GM19468 (cell line): ENCODE results near the gene ZFHX3.

Experiments
- ATAC-seq: cut with Tn5 transposase; IDR thresholded peaks from one replicate; pipeline ENCODE4 v1.9.1; 2021; ENCODE audit warnings: mild to moderate bottlenecking, moderate library complexity, moderate number of reproducible peaks; ENCODE audit not compliant: unreplicated experiment; ENCODE audit errors: extremely low read depth

ZFHX3 gene

DNA sequence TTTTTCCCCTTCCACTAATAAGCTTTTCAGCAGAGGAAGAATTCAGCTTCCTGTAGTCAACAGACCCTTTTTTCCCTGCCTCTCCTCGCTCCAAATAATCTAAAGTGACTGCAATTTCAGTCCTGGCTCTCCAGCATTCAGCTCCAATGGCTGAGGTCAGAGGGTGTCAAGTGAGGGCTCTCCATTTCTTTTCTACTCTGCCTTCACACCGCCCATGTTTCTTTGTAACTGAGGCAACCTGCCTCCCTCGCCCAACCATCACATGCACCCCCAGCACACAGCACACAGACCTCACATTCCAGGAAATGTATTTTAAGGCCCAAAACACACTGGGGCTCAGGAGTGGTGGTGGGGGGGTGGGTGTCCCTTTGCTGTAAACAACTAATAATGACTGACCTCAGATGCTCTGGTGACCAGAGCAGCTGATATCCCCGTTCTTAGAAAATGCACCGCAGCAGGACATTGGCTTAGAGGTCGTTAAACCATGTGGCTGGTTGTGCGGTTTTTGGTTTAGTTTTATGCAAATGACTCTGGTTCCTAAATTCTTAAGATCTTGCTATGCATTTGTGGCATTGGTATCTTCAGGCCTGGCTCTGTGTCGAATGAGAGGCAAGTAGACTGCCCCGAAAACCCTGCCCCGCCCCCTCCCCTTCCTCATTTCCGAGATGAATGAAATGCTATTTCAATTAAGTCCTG, 203.6 kb downstream of the ZFHX3 start:
- ATAC-seq: no peak

DNA sequence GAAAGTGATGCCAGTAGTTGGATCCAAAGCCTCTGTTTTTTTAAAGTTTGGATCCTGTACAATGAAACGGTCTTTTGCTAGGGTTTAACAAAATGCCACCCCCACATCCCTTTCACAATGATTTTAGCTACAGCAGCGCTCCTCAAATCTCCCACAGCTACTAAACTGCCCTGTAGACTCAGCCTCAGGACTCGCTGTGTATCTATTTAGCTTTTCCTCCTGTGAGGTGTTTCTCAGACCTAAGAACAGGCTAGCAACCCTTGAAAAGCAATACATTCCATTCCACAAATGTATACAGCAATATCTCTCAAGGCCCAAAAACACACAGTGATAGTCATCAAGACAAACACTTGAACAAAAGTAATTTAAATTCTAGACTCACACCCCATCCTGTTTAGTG, 206.4 kb downstream of the ZFHX3 start:
- ATAC-seq: no peak

DNA sequence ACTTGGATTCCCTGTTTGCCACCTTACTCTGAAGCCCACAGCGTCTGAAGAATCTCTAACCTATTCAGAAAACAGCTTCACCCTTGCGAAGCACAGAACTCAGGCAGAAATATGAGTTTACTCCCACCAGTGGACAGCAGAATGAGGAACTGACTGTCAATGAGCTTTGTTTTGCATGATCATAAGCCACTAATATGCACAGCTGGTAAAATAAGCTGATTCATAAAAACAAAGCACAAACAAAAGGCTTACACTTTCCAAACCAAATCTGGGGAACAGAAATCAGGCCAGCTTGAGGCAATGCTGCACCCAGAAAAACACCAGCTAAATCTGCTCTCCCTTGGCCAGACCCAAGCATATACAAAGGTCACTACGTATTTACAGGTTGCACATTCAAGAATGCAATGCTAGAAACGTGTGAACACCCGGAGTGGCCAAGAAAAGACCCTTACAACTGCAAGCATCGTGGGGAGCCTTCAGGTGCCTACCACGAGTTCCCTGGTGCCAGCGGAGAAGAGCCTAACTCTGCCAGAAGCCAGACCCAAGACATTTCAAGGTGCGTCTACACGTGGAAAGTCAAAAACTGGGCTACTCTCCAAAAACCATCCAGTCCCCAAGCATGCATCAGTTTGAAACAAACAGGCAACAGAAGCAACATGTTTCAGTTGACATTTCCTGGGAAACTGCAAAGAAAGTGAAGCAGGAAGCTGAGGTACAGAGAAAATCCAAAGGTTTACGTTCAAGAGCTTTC, 207.1 kb downstream of the ZFHX3 start:
- ATAC-seq: no peak

DNA sequence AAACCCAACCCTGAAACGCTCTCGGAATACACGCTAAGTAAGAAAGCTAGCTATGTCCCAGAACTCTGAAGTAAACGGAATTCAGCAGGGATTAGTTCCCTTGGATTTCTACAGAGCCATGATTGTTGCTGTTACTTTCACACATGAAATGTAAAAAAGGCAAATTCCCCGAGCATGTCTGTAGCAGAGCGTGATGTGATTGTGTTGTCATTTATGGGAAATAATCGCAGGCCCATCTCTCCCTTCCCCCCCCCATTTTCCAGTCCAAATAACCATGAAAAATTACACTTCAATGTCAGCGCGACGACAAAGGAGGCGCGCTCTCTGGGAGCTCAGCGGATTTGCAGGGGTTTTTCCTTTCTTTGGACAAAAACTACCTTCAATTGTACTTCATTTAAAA, 209.0 kb downstream of the ZFHX3 start:
- no peak for ATAC-seq

DNA sequence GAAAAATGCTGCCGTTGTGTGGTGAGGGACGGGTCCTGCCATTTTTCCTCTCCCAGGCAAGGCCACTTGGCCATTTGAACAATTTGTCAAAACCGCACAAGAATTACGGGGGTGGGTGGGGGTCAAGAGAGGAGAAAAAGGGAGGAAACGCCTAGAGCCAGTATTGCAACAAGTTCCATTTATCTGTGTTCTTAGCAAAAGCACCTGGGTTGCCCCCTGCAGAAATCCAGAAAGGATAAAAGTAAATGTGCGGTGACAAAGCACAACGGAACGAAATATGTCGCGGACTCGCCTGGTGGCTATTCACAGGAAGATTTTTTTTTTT, 209.4 kb downstream of the ZFHX3 start:
- ATAC-seq: no peak

DNA sequence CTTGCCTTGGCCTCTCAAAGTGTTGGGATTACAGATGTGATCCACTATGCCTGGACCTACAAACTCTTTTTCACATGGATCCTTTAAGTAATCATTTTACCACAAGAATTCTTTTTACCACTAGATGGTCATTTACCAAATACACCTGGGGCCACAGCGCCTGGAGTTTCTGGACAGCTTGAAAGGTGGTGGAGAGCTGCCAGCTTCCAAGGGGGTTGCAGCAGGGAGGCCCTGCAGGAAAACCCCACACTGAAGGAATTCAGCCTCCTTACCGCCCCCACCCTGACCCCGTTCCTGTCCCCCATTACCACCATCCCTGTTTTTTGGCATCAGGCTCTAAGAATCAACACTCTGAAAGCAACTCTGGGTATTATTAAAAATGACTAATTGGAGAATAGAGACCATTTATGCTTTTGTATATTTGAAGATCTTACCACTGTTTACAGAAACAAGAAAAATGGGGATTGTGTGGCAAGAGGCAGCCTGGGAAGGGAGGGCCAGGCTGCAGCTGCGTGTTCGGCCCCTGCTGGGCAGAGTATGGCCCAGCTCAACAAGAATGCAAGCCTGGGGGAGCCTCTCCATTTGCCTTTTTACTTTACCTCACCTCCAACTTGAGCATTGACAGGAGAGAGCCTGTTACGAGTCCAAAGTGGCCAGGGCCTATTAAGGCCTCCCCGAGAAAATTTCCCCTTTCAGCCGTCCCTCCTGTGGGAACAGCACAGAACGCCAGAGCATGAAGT, 209.9 kb downstream of the ZFHX3 start:
- no peak for ATAC-seq

DNA sequence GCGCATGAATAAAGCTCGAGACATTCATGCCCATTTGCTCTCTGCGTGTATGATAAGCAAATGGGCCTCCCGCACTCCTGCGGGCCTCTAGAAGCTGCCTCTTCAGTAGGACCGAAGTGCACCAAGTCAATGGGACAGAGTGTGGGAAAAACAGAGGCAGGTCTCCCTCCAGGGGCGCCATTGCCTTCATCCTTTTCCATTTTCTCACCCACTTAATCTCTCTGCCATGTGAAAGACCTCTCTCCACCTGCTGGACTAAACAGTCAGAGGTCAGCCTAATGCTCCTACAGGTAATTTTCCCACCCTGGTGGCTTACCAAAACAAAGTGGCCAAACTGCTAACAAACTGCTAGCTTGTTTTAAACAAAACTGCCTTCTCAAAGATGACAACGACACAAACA, 210.9 kb downstream of the ZFHX3 start:
- ATAC-seq: no peak

DNA sequence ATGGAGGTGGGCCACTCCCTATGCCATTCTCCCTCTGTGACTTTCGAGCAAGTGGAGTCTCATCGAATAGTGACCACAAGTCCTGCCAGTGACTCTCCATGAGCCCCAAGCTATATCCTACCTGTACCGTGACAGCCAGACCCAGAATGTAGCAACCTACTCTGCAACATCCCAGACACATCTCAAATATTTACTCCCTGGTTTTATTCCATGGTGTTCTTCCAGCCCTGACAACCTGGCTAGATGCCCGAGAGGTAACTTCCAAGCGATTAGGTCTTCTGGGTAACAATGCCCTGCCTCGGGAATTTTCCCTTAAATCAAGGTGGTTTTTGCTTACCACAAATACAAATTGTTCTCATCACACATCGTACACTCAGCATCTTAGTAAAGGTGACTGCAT, 211.7 kb downstream of the ZFHX3 start:
- ATAC-seq: no peak

DNA sequence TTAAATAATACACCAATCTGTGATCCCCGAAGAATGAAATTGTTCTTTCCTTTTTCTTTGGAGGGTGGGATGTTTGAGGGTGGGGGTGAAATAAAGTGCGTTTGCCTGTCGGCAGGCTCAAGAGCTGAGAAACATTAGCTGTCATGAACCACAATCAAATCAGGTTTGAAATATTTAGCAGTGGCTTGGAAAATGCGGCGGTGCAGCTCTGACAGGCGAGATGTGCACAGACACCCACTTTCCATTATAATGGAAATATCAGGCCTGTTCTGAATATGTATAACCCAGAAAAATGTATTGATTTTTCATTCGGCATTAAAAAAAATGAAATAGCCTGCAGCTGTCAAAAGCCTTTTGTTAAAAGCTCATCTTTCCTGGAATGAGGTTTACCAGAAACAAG, 212.8 kb downstream of the ZFHX3 start:
- ATAC-seq: no peak

DNA sequence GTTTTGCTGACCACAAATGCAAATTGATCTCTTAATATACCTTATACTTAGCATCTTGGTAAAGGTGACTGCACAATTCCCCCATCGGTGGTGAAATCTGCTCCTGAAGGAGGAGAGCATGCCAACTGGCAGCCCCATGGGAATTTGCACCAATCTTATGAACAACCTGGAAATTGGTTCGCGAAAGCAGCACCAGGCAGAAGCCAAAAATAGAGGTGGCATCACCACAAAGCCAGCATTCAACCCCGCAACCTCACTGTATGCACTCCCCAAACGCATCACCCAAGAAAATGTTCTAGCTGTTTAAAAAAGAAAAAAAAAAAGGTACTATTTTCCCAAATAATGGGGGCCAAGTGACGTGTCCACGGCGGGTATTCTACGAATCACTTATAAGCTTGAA, 213.4 kb downstream of the ZFHX3 start:
- ATAC-seq: no peak

DNA sequence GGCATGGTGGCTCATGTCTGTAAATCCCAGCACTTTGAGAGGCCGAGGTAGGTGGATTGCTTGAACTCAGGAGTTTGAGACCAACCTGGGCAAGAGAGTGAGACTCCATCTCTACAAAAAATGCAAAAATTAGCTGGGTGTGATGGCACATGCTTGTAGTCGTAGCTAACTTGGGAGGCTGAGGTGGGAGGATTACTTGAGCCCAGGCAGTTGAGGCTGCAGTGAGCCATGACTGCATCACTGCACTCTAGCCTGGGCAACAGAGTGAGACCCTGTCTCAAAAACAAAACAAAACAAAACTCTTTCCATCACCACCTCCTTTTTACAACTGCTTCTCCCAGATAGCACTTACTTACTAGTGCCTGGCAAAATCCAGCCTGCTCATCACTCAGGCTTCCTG, 214.0 kb downstream of the ZFHX3 start:
- no peak for ATAC-seq

DNA sequence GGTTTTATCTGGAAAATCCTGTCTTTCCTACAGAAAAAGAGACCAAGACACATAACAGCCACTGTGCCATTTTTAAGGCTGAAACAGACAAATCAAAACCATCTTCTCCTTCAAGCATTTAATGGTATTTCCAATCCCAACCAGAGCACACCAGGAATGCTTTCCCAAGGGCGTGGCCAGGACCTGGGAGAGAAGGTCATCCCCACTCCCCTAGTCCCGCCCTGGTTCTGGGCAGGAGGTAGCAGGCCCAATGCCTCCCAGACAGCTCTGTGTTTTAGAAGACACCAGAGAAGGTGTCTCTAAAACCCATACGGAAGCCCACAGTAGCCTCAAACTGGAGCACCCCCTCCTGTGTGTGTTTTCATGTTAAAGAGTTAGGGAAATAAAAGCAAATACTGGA, 214.4 kb downstream of the ZFHX3 start:
- ATAC-seq: no peak

DNA sequence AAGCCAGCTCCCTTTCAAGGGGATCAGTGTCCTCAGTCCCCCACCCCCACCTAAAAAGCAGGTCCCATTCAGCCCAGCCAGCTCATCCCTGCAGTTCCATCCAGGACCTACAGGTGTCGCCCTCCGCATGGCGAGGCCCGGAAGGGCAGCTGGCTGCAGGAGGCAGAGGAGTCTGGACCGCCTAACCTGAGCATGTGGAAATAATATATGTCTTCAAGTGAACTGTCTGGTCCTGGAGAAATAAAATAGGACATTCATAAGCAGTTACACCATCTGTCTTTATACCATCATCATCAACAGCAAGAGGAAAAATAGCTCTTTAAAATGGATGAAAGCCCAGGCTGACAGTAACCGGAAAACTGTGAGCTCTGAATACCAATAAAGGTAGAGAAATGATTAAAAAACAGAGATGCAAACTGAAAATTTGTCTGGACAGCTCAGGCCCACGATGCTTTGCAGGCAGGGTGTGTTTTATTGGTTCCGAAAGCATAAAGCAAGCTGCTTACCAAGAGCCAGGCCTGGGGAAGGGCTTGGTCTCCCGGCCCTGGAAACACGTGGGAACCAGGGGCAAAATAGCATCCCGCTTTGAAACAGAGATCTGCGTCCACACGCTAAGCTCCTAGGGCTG, 215.2 kb downstream of the ZFHX3 start:
- no peak for ATAC-seq

DNA sequence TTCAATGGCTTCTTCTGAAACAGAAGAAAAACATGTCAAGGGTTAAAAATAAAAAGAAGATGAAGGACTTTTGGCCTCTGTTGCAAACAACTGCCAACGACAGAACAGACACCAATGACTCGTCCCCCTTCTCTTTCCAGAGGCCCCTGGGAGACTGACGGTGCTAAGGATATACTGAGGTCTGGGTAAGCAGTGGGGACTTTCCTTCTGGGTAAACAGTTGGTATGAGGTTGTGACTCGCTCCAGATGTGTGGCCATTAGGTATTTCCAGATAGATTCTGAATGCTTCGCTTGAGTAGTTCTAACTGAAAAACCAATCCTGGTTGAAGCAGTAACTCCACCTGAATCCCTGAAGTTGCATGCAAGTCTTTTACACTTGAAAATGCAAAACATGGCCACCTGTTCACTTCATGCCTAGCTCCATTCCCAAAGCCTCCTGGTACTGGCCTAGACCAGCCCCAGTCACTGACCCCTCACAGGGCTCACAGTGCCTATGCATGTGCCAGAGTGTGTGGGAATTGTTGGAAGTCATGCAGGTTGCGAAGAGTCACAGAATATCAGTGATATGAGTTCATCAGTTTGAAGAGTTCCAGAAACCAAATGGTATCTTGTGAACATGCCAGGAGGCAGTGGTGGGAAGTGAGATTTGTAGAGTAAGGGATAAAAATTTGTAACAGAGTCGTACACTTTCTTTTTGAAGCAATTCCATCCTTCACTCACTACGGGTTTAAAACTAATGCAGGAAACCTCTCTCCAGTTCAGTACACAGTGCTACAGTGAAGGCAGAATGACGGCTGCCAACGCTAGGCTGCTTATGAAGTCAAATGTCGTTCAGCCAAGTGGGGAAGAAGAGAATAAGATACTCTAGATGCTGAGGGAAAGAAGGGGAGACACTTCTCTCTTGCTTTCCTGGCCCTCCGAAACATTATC, 217.8 kb downstream of the ZFHX3 start:
- ATAC-seq: no peak

DNA sequence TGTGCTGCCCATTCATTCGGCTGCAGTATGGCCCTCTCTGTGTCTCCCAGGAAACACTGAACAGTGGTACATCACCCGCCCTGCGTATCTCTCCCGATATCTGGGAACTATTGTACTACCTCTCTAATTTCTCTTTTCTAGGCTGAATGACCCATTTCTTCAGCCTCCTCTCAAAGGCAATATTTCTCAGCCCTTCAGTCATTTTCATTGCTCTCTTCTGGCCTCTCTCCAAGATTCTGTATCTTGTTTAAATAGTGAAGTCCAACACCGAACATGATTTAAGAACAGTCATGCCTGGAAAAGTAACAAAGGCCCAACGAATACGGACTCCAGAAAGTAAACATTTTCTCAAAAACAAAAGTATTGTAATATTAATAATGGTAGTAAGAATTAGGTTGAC, 220.1 kb downstream of the ZFHX3 start:
- ATAC-seq: no peak

DNA sequence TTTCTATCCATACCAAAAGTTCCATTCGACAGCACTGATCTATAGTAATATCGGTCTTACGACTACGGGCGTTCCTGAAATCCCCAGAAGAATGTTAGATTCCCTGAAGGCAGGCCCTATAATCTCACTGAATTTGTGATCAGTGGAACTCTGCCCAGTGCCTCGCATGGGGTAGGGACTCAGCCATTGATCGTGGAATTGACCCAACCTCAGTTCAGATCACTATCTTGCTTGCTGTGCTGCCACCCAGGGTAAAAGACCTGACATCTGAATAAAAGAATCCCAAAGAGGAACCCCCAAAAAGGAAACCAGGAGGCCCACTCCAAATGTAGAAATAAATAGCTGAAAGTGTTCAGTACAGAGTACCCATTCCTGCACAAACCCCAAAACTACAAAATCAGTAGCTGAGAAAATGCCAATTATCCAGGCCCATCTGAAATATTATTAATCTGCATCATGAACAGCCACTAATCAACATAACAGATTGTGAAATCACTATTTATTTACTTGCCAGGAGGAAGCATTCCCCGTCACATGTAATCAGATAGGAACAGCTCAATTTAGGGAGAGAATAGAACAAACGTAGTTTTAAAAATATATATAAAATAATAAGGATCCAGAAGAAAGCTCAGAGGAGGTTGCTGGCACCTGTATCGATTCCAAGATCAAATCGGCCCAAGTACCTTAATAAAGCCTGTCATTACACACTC, 221.9 kb downstream of the ZFHX3 start:
- no peak for ATAC-seq

DNA sequence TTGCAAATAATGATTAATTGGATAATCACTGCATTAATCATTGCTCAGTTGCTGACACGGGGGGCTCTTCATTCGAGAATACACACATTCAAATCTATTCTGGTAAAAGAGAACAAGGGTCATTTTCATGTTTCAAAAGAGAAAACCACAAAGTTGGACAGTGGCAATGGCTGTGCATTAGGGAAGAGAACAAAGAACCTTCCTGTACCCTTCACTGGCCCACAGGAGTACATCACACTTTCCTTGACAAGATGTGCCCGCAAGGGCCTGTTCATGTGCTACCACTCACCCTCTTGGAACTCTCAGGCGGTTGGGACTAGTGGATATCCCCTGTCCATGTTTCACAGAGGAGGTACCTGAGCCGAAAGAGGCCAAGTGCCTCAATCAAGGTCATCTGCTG, 223.2 kb downstream of the ZFHX3 start:
- no peak for ATAC-seq

DNA sequence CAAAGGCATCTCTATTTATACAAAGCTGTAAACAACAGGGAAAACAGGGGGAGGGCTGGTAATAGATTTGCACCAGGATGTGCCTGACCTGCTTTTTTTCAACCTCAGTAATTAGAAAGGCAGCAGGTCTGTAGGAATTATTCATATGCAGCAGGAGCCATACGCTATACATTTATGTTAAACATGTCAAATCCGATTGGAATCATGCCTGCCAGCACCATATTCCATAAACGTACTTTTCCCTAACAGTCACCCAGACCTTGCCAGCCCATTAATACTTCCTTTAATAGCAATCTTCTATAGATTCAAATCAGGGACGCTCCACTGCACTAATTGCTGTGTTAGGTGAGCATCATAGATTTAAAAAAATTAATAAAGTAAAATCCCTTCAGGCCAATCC, 223.9 kb downstream of the ZFHX3 start:
- ATAC-seq: no peak

DNA sequence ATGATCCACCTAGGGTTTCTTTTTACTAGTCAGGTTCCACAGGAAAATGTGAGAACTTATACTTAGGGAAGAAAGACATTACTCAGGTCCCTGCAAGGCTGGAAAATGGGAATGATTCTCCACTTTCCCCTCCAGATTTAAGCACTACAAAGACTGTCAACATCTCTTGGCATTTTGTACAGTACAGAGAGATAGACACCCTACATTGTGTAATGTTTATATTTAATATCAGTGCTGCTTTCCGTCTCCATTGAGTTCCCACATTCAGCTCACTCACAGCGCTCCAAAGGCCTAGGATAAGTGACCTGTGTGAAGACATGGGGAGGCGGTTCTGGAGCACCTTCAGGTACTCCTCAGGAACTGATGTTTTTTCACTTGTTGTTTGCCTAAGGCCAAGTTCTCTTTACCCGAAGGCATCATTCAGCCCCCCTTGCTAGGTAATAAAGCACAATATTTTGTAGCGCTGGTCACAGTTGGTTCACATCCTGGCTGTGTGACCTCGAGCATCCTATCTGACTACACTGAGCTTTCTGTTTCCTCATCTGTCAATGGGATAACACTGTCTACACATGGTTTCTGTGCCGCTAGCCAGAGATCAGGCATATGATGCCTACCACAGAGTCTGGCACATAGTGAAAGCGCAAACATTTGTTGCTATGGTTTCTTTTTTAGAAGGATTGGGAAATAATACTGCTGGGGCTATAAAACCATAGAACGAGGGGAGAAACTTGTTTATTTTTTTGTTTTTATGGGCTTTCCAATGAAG, 226.6 kb downstream of the ZFHX3 start:
- ATAC-seq: no peak
